ENCODE results near the gene FHAD1. TPM values are rescaled to one million over a fixed set of nuclear protein-coding genes. Genes with fewer than 3 reads are reported as not detected.

Gene FHAD1
- total RNA-seq, 2 experiments from 2014 or later: not detected

- no peaks in the 10 kb centered on the region for H3K4me1 Mint-ChIP-seq (ENCODE audit: low read depth)
- H3K27me3 Mint-ChIP-seq: peaks cover 5% of the 10 kb centered on the region
- no peak overlapping the region for H3K27ac Mint-ChIP-seq
These were observed 36.2 kb upstream of the FHAD1 start for GRCh38 chr1:15210651-15211375.

GRCh38 chr1:15211424-15211823 is 35.6 kb upstream of the FHAD1 start:
- Mint-ChIP-seq H3K27ac (no peak overlapping the region), H3K36me3 (no peaks in the 10 kb centered on the region), H3K27me3 (peaks cover 5% of the 10 kb centered on the region), H3K4me1 (ENCODE audit: low read depth) (no peaks in the 10 kb centered on the region), H3K4me3 (no peak overlapping the region), H3K9me3 (no peaks in the 10 kb centered on the region)
- ChIA-PET POLR2A (no interaction called here), CTCF (interaction anchor here (0.6 to 1.1 kb wide), 2 partner anchors 14 to 20 kb away, joined by 3 read pairs; no protein-coding TSS in a partner anchor)
- intact Hi-C loops (cut with micrococcal nuclease): no loop called here
- DNase-seq: no peak

More at GRCh38 chr1:15210651-15211375, 36.2 kb upstream of the FHAD1 start:
- no peak overlapping the region for H3K4me3 Mint-ChIP-seq
- intact Hi-C loops (cut with micrococcal nuclease): no loop called here
- H3K9me3 Mint-ChIP-seq: no peaks in the 10 kb centered on the region
- POLR2A ChIA-PET: no interaction called here
- no peaks in the 10 kb centered on the region for H3K36me3 Mint-ChIP-seq
- CTCF ChIA-PET: interaction anchor here (1.1 kb wide), 1 partner anchor 21 kb away, joined by 3 read pairs; no protein-coding TSS in a partner anchor
- no peak for DNase-seq

DNA sequence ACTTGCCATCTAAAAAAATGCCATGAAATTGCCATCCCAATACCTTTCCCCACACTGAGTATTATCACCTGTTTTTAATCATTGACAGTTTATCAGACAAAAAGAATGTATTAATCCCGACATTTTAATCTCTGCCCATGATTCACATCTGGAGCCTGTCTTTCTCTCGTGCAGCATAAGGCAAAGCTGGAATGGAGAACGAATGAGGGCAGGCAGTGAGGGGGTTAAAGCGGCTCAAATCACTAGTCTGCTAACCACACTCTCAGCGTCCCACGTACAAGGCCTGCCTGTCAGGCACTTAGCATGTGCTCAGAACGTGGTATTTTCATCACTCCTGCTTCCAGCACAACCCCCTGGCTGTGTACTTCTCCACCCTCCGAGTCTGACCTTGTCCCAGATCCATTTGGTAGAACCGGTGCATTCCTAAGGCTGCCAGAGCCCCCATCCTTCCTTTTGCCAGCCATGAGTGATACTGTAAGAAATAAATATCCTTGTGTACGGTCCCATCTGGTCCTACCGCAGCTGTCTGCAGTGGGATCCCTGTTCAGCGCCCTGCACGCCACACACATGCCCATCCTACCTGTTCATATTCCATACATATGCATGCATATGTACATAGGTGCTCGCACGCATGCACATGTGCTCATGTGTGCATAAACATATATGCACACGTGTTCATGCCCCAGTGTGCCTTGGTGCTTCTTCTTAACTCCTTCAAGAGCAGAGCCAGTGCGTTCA is 34.6 kb upstream of the FHAD1 start:
- no peaks in the 10 kb centered on the region for H3K36me3 Mint-ChIP-seq

GRCh38 chr1:15212954-15213291 is 34.1 kb upstream of the FHAD1 start:
- no peak overlapping the region for H3K4me3 Mint-ChIP-seq
- no peaks in the 10 kb centered on the region for H3K9me3 Mint-ChIP-seq
- ChIA-PET CTCF (no interaction called here), POLR2A (no interaction called here)
- no peak overlapping the region for H3K27ac Mint-ChIP-seq
- H3K27me3 Mint-ChIP-seq: peaks cover 9% of the 10 kb centered on the region
- no peaks in the 10 kb centered on the region for H3K4me1 Mint-ChIP-seq (ENCODE audit: low read depth)
- DNase-seq: no peak
- no peaks in the 10 kb centered on the region for H3K36me3 Mint-ChIP-seq
- intact Hi-C loops (cut with micrococcal nuclease): no loop called here

More for the DNA sequence above, 34.6 kb upstream of the FHAD1 start:
- CTCF ChIA-PET: no interaction called here
- Mint-ChIP-seq H3K4me1 (ENCODE audit: low read depth) (no peaks in the 10 kb centered on the region), H3K4me3 (no peak overlapping the region), H3K27ac (no peak overlapping the region), H3K27me3 (peaks cover 9% of the 10 kb centered on the region), H3K9me3 (no peaks in the 10 kb centered on the region)
- DNase-seq: no peak
- POLR2A ChIA-PET: no interaction called here
- intact Hi-C loops (cut with micrococcal nuclease): no loop called here

GRCh38 chr1:15213341-15213821 is 33.6 kb upstream of the FHAD1 start:
- POLR2A ChIA-PET: no interaction called here
- Mint-ChIP-seq H3K4me3 (no peak overlapping the region), H3K27me3 (peaks cover 9% of the 10 kb centered on the region), H3K9me3 (no peaks in the 10 kb centered on the region), H3K27ac (no peak overlapping the region), H3K36me3 (no peaks in the 10 kb centered on the region), H3K4me1 (ENCODE audit: low read depth) (no peaks in the 10 kb centered on the region)
- intact Hi-C loops (cut with micrococcal nuclease): no loop called here
- no peak for DNase-seq
- CTCF ChIA-PET: no interaction called here

DNA sequence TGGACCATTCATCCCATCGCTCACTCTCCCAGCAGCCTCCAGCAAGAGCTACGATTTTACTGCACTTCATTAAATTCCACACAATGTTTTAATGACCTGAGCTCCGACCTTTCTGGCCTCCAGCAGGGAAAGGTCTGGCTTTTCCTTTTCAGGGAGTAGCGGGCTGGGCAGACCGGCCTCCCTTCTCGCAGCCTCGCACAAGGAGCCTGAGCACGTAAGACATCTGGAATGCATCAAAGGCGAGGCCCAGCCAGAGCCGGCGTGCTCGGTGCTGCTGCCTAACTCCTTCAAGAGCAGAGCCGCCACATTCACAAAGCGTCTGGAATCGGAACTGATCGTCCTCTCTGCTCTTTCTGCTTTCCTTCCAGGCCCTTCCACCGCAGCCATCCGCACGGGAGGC is 32.5 kb upstream of the FHAD1 start:
- Mint-ChIP-seq H3K9me3 (no peaks in the 10 kb centered on the region), H3K4me1 (ENCODE audit: low read depth) (peaks cover 2% of the 10 kb centered on the region), H3K27me3 (peaks cover 9% of the 10 kb centered on the region), H3K27ac (no peak overlapping the region), H3K36me3 (no peaks in the 10 kb centered on the region), H3K4me3 (no peak overlapping the region)
- no peak for DNase-seq
- POLR2A ChIA-PET: no interaction called here
- CTCF ChIA-PET: no interaction called here
- intact Hi-C loops (cut with micrococcal nuclease): no loop called here

GRCh38 chr1:15215116-15215515 is 31.9 kb upstream of the FHAD1 start:
- intact Hi-C loops (cut with micrococcal nuclease): no loop called here
- Mint-ChIP-seq H3K36me3 (no peaks in the 10 kb centered on the region), H3K9me3 (no peaks in the 10 kb centered on the region), H3K27me3 (peaks cover 9% of the 10 kb centered on the region), H3K27ac (no peak overlapping the region), H3K4me1 (ENCODE audit: low read depth) (peaks cover 2% of the 10 kb centered on the region), H3K4me3 (no peak overlapping the region)
- CTCF ChIA-PET: no interaction called here
- DNase-seq: no peak
- POLR2A ChIA-PET: no interaction called here

DNA sequence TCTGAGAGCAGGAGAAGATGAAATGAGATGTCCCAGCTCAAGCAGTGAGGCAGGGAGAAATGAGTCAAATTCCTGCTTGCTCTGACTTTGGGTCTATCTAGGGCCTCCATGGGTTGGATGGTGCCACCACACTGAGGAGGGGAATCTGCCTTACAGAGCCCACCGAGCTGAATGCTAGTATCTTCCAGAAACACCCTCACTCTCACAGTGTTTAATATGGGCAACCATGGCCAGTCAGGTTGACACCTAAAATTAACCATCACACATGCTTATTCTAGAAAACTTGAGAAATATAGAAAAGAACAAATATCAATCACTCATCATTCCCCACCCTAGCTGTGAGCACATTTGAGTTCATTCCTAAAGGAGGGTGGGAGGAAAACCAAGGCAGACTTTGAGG is 29.4 kb upstream of the FHAD1 start:
- H3K4me3 Mint-ChIP-seq: no peak overlapping the region
- CTCF ChIA-PET: no interaction called here
- H3K27ac Mint-ChIP-seq: no peak overlapping the region
- H3K4me1 Mint-ChIP-seq (ENCODE audit: low read depth): peaks cover 2% of the 10 kb centered on the region
- POLR2A ChIA-PET: no interaction called here
- H3K27me3 Mint-ChIP-seq: peaks cover 10% of the 10 kb centered on the region
- no peak for DNase-seq
- H3K36me3 Mint-ChIP-seq: no peaks in the 10 kb centered on the region
- no peaks in the 10 kb centered on the region for H3K9me3 Mint-ChIP-seq
- intact Hi-C loops (cut with micrococcal nuclease): no loop called here

- ChIA-PET POLR2A (no interaction called here), CTCF (no interaction called here)
- intact Hi-C loops (cut with micrococcal nuclease): no loop called here
- Mint-ChIP-seq H3K27ac (no peak overlapping the region), H3K36me3 (no peaks in the 10 kb centered on the region), H3K4me3 (no peak overlapping the region), H3K27me3 (peaks cover 12% of the 10 kb centered on the region), H3K9me3 (no peaks in the 10 kb centered on the region), H3K4me1 (ENCODE audit: low read depth) (peaks cover 2% of the 10 kb centered on the region)
- no peak for DNase-seq
These were observed 28.4 kb upstream of the FHAD1 start for GRCh38 chr1:15218287-15219279.

DNA sequence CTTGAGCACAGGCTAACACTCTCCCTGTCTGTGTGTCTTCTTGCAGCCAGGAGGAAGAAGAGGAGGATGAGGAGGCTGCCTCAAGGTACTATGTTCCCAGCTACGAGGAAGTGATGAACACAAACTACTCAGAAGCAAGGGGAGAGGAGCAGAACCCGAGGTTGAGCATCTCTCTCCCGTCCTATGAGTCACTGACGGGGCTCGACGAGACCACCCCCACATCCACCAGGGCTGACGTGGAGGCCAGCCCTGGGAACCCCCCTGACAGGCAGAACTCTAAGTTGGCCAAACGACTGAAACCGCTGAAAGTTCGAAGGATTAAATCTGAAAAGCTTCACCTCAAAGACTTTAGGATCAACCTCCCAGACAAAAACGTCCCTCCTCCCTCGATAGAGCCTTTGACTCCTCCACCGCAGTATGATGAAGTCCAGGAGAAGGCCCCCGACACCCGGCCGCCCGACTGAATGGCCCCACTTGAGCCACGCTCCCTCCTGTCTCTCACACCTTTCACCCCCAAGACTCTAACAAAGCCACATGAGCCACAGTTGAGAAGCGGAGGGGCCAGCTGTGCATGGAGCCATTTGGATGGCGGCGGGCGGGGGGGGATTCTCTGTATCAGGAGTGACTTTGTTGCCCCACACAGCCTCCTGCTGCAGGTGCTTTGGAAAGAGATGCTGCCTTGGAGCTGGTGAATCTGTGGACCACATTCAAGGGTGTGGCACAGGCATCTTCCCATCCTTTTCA is 27.6 kb upstream of the FHAD1 start:
- H3K27me3 Mint-ChIP-seq: peaks cover 17% of the 10 kb centered on the region
- no peak overlapping the region for H3K4me3 Mint-ChIP-seq
- H3K9me3 Mint-ChIP-seq: no peaks in the 10 kb centered on the region
- no peak overlapping the region for H3K27ac Mint-ChIP-seq
- no peaks in the 10 kb centered on the region for H3K36me3 Mint-ChIP-seq
- ChIA-PET CTCF (no interaction called here), POLR2A (no interaction called here)
- peak; percentile 37 for DNase-seq
- peaks cover 2% of the 10 kb centered on the region for H3K4me1 Mint-ChIP-seq (ENCODE audit: low read depth)
- intact Hi-C loops (cut with micrococcal nuclease): no loop called here

GRCh38 chr1:15220024-15220392 is 27.0 kb upstream of the FHAD1 start:
- Mint-ChIP-seq H3K9me3 (no peaks in the 10 kb centered on the region), H3K4me1 (ENCODE audit: low read depth) (peaks cover 2% of the 10 kb centered on the region), H3K27ac (no peak overlapping the region), H3K4me3 (no peak overlapping the region), H3K27me3 (peaks cover 17% of the 10 kb centered on the region), H3K36me3 (no peaks in the 10 kb centered on the region)
- intact Hi-C loops (cut with micrococcal nuclease): no loop called here
- DNase-seq: no peak
- CTCF ChIA-PET: interaction anchor here (2.4 kb wide), 1 partner anchor 91 kb away, joined by 9 read pairs; no protein-coding TSS in a partner anchor
- POLR2A ChIA-PET: no interaction called here
